GM12878 (cell line): ENCODE results near the gene PRKCZ. TPM values are rescaled to one million over a fixed set of nuclear protein-coding genes. Genes with fewer than 3 reads are reported as not detected.

Experiments used
- BACH1 ChIP-seq: fragments of 450-650 bp; IDR thresholded peaks from 2 replicates; pipeline ENCODE4 v1.6.1; 2017; ENCODE audit warnings: mild to moderate bottlenecking, borderline replicate concordance
- CBX3 ChIP-seq: fragments of 200-600 bp; sonication (generic); IDR thresholded peaks from 2 replicates; pipeline ENCODE4 v1.6.1; 2016; ENCODE audit warnings: low read depth, borderline replicate concordance
- FOS ChIP-seq: IDR thresholded peaks from 3 replicates; pipeline ENCODE4 v1.6.1; 2011; ENCODE audit warnings: borderline replicate concordance; ENCODE audit not compliant: insufficient read length; ENCODE audit errors: extremely low read depth
- HCFC1 ChIP-seq: fragments of 150-350 bp; IDR thresholded peaks from 2 replicates; pipeline ENCODE4 v1.6.1; 2014; ENCODE audit warnings: low read length
- MXI1 ChIP-seq: fragments of 150-350 bp; IDR thresholded peaks from 2 replicates; pipeline ENCODE4 v1.6.1; 2011; ENCODE audit warnings: low read depth, mild to moderate bottlenecking, inconsistent platforms, low read length, improper control_type of control experiment
- NBN ChIP-seq: fragments of 450-650 bp; IDR thresholded peaks from 2 replicates; pipeline ENCODE4 v1.6.1; 2016
- NFYB ChIP-seq: IDR thresholded peaks from 2 replicates; pipeline ENCODE4 v1.6.1; 2011; ENCODE audit warnings: low read depth, mild to moderate bottlenecking, low read length, improper control_type of control experiment, moderate library complexity; ENCODE audit not compliant: insufficient read depth
- PAX8 ChIP-seq: fragments of 450-650 bp; IDR thresholded peaks from 2 replicates; pipeline ENCODE4 v1.6.1; 2017; ENCODE audit warnings: mild to moderate bottlenecking, moderate library complexity
- RB1 ChIP-seq: fragments of 450-650 bp; formaldehyde crosslinking; IDR thresholded peaks from 2 replicates; pipeline ENCODE4 v1.6.1; 2017; ENCODE audit warnings: mild to moderate bottlenecking, borderline replicate concordance
- RFX5 ChIP-seq: IDR thresholded peaks from 2 replicates; pipeline ENCODE4 v1.6.1; 2011; ENCODE audit warnings: low read depth, low read length, improper control_type of control experiment
- TCF3 ChIP-seq: IDR thresholded peaks from 2 replicates; pipeline ENCODE4 v1.6.1; 2012; ENCODE audit warnings: low read depth, mild to moderate bottlenecking, low read length, borderline replicate concordance; ENCODE audit not compliant: insufficient read depth
- polyA plus RNA-seq, 11 experiments: library from polyadenylated mRNA; depleted of rRNA in 4 of 11; unstranded in 6 of 11; stranded (reverse) in 5 of 11; fragments of >200 nt; fragmentation: Nextera tagmentation in 4 of 11; fragmentation: Illumina TruSeq in 1 of 11; extraction: Ambion mirVana in 4 of 11; extraction: Trizol in 1 of 11; gene quantifications; 1 replicate in 1 of 11; 2 replicates in 10 of 11; pipeline versions ENCODE4 v1.2.1 to v1.2.3, GENCODE V29; 2011 to 2016; ENCODE audit warnings: inconsistent platforms in 2 of 11, missing spikeins in 2 of 11, low read depth in 1 of 11
- total RNA-seq, 4 experiments: library from RNA; depleted of rRNA in 3 of 4; stranded (reverse); fragments of >200 nt in 3 of 4; fragmentation: Illumina TruSeq in 1 of 4; extraction: Trizol in 1 of 4; gene quantifications; 2 replicates each; pipeline versions ENCODE4 v1.2.1 to v1.2.3, GENCODE V29; 2013 to 2021
- TF ChIP-seq, protein P1 (sequence below): fragments of 450-650 bp; formaldehyde crosslinking; IDR thresholded peaks from 2 replicates; pipeline ENCODE4 v1.4.0; 2022; ENCODE audit warnings: mild to moderate bottlenecking, moderate library complexity
- TF ChIP-seq, protein P2 (sequence below): fragments of 450-650 bp; IDR thresholded peaks from 2 replicates; pipeline ENCODE4 v1.6.1; 2018; ENCODE audit warnings: mild to moderate bottlenecking, low read depth, moderate library complexity; ENCODE audit not compliant: partially characterized antibody
- TF ChIP-seq, protein P3 (sequence below): fragments of 450-650 bp; IDR thresholded peaks from 2 replicates; pipeline ENCODE4 v1.6.1; 2016; ENCODE audit warnings: mild to moderate bottlenecking, moderate library complexity, borderline replicate concordance
- TF ChIP-seq, protein P4 (sequence below): fragments of 150-350 bp; IDR thresholded peaks from 2 replicates; pipeline ENCODE4 v1.6.1; 2016; ENCODE audit warnings: low read depth, low read length

PRKCZ gene
- total and polyA plus RNA-seq, 10 of the 15 experiments (the other 5 are each of a cell fraction or from before 2014, with no cell fraction given) = 0.05 to 1.9 (median 0.64) TPM; not detected in 1

DNA sequence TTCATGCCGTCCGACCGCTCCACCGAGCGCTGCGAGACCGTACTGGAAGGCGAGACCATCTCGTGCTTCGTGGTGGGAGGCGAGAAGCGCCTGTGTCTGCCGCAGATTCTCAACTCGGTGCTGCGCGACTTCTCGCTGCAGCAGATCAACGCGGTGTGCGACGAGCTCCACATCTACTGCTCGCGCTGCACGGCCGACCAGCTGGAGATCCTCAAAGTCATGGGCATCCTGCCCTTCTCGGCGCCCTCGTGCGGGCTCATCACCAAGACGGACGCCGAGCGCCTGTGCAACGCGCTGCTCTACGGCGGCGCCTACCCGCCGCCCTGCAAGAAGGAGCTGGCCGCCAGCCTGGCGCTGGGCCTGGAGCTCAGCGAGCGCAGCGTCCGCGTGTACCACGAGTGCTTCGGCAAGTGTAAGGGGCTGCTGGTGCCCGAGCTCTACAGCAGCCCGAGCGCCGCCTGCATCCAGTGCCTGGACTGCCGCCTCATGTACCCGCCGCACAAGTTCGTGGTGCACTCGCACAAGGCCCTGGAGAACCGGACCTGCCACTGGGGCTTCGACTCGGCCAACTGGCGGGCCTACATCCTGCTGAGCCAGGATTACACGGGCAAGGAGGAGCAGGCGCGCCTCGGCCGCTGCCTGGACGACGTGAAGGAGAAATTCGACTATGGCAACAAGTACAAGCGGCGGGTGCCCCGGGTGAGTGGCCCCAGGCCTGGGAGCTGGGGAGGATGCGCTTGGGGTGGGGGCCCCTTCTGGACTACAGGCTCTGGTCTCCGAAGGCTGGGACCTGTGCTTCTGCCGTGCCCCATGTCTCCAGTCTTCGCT lies 179.0 kb downstream of the PRKCZ start (continued):
- TF ChIP-seq RB1 (no peak), BACH1 (no peak), NFYB (no peak), HCFC1 (no peak), CBX3 (no peak), FOS (no peak), TCF3 (peak; percentile 90), RFX5 (no peak), NBN (no peak), MXI1 (no peak), PAX8 (no peak)
- TF ChIP-seq, protein P1, sequence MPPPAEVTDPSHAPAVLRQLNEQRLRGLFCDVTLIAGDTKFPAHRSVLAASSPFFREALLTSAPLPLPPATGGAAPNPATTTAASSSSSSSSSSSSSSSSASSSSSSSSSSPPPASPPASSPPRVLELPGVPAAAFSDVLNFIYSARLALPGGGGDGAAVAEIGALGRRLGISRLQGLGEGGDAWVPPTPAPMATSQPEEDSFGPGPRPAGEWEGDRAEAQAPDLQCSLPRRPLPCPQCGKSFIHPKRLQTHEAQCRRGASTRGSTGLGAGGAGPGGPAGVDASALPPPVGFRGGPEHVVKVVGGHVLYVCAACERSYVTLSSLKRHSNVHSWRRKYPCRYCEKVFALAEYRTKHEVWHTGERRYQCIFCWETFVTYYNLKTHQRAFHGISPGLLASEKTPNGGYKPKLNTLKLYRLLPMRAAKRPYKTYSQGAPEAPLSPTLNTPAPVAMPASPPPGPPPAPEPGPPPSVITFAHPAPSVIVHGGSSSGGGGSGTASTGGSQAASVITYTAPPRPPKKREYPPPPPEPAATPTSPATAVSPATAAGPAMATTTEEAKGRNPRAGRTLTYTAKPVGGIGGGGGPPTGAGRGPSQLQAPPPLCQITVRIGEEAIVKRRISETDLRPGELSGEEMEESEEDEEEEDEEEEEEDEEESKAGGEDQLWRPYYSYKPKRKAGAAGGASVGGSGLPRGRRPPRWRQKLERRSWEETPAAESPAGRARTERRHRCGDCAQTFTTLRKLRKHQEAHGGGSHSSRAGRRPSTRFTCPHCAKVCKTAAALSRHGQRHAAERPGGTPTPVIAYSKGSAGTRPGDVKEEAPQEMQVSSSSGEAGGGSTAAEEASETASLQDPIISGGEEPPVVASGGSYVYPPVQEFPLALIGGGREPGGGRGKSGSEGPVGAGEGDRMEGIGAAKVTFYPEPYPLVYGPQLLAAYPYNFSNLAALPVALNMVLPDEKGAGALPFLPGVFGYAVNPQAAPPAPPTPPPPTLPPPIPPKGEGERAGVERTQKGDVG (CRISPR knock-in tag) = no peak
- TF ChIP-seq, protein P2, sequence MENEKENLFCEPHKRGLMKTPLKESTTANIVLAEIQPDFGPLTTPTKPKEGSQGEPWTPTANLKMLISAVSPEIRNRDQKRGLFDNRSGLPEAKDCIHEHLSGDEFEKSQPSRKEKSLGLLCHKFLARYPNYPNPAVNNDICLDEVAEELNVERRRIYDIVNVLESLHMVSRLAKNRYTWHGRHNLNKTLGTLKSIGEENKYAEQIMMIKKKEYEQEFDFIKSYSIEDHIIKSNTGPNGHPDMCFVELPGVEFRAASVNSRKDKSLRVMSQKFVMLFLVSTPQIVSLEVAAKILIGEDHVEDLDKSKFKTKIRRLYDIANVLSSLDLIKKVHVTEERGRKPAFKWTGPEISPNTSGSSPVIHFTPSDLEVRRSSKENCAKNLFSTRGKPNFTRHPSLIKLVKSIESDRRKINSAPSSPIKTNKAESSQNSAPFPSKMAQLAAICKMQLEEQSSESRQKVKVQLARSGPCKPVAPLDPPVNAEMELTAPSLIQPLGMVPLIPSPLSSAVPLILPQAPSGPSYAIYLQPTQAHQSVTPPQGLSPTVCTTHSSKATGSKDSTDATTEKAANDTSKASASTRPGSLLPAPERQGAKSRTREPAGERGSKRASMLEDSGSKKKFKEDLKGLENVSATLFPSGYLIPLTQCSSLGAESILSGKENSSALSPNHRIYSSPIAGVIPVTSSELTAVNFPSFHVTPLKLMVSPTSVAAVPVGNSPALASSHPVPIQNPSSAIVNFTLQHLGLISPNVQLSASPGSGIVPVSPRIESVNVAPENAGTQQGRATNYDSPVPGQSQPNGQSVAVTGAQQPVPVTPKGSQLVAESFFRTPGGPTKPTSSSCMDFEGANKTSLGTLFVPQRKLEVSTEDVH = no peak
- TF ChIP-seq, protein P3, sequence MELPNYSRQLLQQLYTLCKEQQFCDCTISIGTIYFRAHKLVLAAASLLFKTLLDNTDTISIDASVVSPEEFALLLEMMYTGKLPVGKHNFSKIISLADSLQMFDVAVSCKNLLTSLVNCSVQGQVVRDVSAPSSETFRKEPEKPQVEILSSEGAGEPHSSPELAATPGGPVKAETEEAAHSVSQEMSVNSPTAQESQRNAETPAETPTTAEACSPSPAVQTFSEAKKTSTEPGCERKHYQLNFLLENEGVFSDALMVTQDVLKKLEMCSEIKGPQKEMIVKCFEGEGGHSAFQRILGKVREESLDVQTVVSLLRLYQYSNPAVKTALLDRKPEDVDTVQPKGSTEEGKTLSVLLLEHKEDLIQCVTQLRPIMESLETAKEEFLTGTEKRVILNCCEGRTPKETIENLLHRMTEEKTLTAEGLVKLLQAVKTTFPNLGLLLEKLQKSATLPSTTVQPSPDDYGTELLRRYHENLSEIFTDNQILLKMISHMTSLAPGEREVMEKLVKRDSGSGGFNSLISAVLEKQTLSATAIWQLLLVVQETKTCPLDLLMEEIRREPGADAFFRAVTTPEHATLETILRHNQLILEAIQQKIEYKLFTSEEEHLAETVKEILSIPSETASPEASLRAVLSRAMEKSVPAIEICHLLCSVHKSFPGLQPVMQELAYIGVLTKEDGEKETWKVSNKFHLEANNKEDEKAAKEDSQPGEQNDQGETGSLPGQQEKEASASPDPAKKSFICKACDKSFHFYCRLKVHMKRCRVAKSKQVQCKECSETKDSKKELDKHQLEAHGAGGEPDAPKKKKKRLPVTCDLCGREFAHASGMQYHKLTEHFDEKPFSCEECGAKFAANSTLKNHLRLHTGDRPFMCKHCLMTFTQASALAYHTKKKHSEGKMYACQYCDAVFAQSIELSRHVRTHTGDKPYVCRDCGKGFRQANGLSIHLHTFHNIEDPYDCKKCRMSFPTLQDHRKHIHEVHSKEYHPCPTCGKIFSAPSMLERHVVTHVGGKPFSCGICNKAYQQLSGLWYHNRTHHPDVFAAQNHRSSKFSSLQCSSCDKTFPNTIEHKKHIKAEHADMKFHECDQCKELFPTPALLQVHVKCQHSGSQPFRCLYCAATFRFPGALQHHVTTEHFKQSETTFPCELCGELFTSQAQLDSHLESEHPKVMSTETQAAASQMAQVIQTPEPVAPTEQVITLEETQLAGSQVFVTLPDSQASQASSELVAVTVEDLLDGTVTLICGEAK = no peak
- TF ChIP-seq, protein P4, sequence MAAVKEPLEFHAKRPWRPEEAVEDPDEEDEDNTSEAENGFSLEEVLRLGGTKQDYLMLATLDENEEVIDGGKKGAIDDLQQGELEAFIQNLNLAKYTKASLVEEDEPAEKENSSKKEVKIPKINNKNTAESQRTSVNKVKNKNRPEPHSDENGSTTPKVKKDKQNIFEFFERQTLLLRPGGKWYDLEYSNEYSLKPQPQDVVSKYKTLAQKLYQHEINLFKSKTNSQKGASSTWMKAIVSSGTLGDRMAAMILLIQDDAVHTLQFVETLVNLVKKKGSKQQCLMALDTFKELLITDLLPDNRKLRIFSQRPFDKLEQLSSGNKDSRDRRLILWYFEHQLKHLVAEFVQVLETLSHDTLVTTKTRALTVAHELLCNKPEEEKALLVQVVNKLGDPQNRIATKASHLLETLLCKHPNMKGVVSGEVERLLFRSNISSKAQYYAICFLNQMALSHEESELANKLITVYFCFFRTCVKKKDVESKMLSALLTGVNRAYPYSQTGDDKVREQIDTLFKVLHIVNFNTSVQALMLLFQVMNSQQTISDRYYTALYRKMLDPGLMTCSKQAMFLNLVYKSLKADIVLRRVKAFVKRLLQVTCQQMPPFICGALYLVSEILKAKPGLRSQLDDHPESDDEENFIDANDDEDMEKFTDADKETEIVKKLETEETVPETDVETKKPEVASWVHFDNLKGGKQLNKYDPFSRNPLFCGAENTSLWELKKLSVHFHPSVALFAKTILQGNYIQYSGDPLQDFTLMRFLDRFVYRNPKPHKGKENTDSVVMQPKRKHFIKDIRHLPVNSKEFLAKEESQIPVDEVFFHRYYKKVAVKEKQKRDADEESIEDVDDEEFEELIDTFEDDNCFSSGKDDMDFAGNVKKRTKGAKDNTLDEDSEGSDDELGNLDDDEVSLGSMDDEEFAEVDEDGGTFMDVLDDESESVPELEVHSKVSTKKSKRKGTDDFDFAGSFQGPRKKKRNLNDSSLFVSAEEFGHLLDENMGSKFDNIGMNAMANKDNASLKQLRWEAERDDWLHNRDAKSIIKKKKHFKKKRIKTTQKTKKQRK = no peak
